Hepatocyte (in vitro differentiated cells): ENCODE data around the gene SOX14. TPM values are rescaled to one million over a fixed set of nuclear protein-coding genes. Genes with fewer than 3 reads are reported as not detected.

Experiments
- DNase-seq: peaks from one replicate; pipeline ENCODE4 v3.0.0-alpha.2; 2016; ENCODE audit warnings: low spot score
- H2AFZ ChIP-seq: fragments of 200-600 bp; sonication (generic); 2 replicates; pipeline ENCODE4 v1.6.0; 2016; ENCODE audit warnings: antibody characterized with exemption, mild to moderate bottlenecking
- H3K27ac ChIP-seq: fragments of 200-600 bp; sonication (generic); 2 replicates; pipeline ENCODE4 v1.5.1; 2016; ENCODE audit warnings: mild to moderate bottlenecking
- H3K27me3 ChIP-seq: fragments of 200-600 bp; sonication (generic); 2 replicates; pipeline ENCODE4 v1.6.1; 2016
- H3K36me3 ChIP-seq: fragments of 200-600 bp; sonication (generic); replicated peaks from 2 replicates; pipeline ENCODE4 v1.5.1; 2016; ENCODE audit warnings: low read depth; ENCODE audit not compliant: insufficient read depth
- H3K4me1 ChIP-seq: fragments of 200-600 bp; sonication (generic); 2 replicates; pipeline ENCODE4 v1.5.1; 2016; ENCODE audit warnings: mild to moderate bottlenecking, moderate library complexity; ENCODE audit not compliant: insufficient read depth
- H3K4me2 ChIP-seq: fragments of 200-600 bp; sonication (generic); 2 replicates; pipeline ENCODE4 v1.6.0; 2016
- H3K4me3 ChIP-seq: fragments of 200-600 bp; sonication (generic); 2 replicates; pipeline ENCODE4 v1.5.1; 2016; ENCODE audit warnings: mild to moderate bottlenecking
- H3K79me2 ChIP-seq: fragments of 200-600 bp; sonication (generic); 2 replicates; pipeline ENCODE4 v1.6.0; 2017; ENCODE audit warnings: mild to moderate bottlenecking
- H3K9me2 ChIP-seq: fragments of 200-600 bp; sonication (generic); replicated peaks from 2 replicates; pipeline ENCODE4 v1.6.0; 2017; ENCODE audit warnings: mild to moderate bottlenecking; ENCODE audit not compliant: insufficient read depth
- H3K9me3 ChIP-seq: fragments of 200-600 bp; sonication (generic); 2 replicates; pipeline ENCODE4 v1.5.1; 2016; ENCODE audit warnings: low read depth, mild to moderate bottlenecking
- H4K20me1 ChIP-seq: fragments of 200-600 bp; sonication (generic); 2 replicates; pipeline ENCODE4 v1.6.0; 2016; ENCODE audit warnings: mild to moderate bottlenecking; ENCODE audit not compliant: insufficient read depth, poor library complexity, severe bottlenecking
- EZH2 ChIP-seq: fragments of 200-600 bp; sonication (generic); IDR thresholded peaks from 2 replicates; pipeline ENCODE4 v1.6.1; 2016; ENCODE audit warnings: antibody characterized with exemption, mild to moderate bottlenecking, borderline replicate concordance
- EZH2phosphoT487 ChIP-seq: fragments of 200-600 bp; sonication (generic); IDR thresholded peaks from one replicate; pipeline ENCODE4 v1.6.1; 2018; ENCODE audit warnings: antibody characterized with exemption, mild to moderate bottlenecking, low read depth, moderate library complexity; ENCODE audit not compliant: unreplicated experiment, severe bottlenecking
- WGBS: methylation state at CpG from one replicate; pipeline ENCODE4 v1.1.6; 2016; ENCODE audit warnings: low lambda C conversion rate; ENCODE audit errors: missing lambda C conversion rate; 5-methylcytosine and 5-hydroxymethylcytosine counted together
- polyA plus RNA-seq: library from polyadenylated mRNA; unstranded; fragments of >200 nt; fragmentation: Nextera tagmentation; extraction: Ambion mirVana; gene quantifications from 2 replicates; pipeline ENCODE4 v1.2.1, GENCODE V29; 2016
- total RNA-seq: library from RNA; depleted of rRNA; stranded (reverse); fragments of >200 nt; gene quantifications from 2 replicates; pipeline ENCODE4 v1.2.3, GENCODE V29; 2014
- TF ChIP-seq, protein P1 (sequence below): fragments of 200-600 bp; sonication (generic); IDR thresholded peaks from 2 replicates; pipeline ENCODE4 v1.5.1; 2016; ENCODE audit warnings: antibody characterized with exemption, mild to moderate bottlenecking; ENCODE audit not compliant: poor library complexity

The SOX14 gene
- total and polyA plus RNA-seq, 2 experiments from 2014 or later, result 0.18 TPM; not detected in 1

DNA sequence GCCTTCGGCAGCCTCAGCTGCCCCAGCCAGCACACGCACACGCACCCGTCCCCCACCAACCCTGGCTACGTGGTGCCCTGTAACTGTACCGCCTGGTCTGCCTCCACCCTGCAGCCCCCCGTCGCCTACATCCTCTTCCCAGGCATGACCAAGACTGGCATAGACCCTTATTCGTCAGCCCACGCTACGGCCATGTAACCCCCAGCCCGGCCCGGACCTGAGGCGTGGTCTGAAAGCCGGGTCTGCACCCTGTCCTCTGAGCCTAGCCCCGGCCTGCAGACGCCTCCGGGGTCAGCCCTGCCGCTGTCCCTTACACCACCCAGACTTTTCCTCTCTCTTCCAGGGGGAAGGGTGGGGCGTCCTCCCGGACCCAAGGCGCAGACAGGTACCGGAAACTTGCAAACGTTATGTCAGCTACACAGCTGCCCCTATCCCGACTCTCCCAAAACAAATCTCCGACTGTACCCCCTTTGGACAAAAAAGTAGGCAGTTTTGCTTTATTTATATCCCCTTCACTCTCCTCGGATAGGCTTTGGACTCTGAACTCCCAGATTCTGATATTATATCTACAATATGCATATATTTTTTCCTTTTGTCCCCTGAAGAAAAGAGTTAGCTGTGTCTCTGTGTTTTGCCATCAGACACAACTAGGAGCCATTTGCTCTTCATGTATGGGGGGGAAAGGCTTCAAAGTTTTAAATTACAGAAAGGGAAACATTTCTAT lies 1.4 kb downstream of the SOX14 start:
- DNase-seq, result no peak
- no peak overlapping the region for H2AFZ ChIP-seq
- H3K4me1 ChIP-seq, result peaks cover 24% of the 10 kb centered on the region
- 4% methylated on average over 27 of the region's 27 CpGs for WGBS
- H3K4me3 ChIP-seq, result no peak overlapping the region
- H3K9me2 ChIP-seq, result no peaks in the 10 kb centered on the region
- H4K20me1 ChIP-seq, result no peaks in the 10 kb centered on the region
- H3K79me2 ChIP-seq, result no peaks in the 10 kb centered on the region
- no peaks in the 10 kb centered on the region for H3K36me3 ChIP-seq
- no peaks in the 10 kb centered on the region for H3K9me3 ChIP-seq
- no peak overlapping the region for H3K27ac ChIP-seq
- peaks cover 100% of the 10 kb centered on the region for H3K27me3 ChIP-seq
- H3K4me2 ChIP-seq, result no peak overlapping the region
- TF ChIP-seq EZH2 (no peak), EZH2phosphoT487 (no peak)
- TF ChIP-seq, protein P1, sequence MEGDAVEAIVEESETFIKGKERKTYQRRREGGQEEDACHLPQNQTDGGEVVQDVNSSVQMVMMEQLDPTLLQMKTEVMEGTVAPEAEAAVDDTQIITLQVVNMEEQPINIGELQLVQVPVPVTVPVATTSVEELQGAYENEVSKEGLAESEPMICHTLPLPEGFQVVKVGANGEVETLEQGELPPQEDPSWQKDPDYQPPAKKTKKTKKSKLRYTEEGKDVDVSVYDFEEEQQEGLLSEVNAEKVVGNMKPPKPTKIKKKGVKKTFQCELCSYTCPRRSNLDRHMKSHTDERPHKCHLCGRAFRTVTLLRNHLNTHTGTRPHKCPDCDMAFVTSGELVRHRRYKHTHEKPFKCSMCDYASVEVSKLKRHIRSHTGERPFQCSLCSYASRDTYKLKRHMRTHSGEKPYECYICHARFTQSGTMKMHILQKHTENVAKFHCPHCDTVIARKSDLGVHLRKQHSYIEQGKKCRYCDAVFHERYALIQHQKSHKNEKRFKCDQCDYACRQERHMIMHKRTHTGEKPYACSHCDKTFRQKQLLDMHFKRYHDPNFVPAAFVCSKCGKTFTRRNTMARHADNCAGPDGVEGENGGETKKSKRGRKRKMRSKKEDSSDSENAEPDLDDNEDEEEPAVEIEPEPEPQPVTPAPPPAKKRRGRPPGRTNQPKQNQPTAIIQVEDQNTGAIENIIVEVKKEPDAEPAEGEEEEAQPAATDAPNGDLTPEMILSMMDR, result no peak

DNA sequence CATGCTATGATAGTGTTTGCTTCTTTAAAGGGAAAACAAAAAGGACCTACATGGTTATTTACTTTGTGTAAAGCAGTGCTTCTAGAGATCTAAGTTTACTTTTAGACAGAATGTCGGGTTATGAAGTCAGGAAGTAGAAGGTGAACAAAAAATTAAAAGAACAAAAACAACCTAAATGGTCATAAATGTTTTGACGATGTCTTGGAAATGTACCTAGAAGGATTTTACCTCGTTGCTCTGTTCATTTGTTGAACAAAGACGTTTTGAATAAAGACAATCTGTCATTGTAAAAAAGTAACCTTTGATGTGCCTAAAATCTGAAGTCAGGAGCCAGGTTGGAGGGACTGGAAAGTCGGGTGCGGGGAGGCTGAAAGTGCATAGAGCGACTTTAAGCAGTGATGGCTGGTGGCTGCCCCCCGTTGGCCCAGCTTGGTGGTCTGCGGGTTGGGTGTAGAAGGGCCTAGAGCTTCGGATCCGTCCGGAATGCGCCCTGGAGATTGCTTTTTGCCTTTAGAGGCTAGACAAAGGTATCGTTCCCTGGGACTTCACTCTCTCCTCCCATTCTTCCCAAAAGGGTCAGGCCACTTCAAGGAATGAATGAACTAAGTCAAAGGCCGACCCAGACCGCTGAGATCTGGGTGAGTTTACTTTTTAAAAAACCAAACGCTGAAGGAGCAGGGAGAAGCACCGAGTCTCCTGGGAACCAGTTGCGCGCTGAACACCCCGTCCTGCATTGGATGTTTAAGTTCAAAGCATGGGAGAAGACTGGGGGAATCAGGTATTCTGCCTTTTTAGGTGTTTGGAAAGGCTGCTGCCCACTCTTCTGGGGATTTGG lies 2.1 kb downstream of the SOX14 start:
- H3K4me1 ChIP-seq, result peaks cover 31% of the 10 kb centered on the region
- no peaks in the 10 kb centered on the region for H4K20me1 ChIP-seq
- peaks cover 100% of the 10 kb centered on the region for H3K27me3 ChIP-seq
- TF ChIP-seq, protein P1, result no peak
- TF ChIP-seq EZH2phosphoT487, result peak; percentile 95
- peak; percentile 86 for TF ChIP-seq EZH2
- H3K36me3 ChIP-seq, result no peaks in the 10 kb centered on the region
- no peak overlapping the region for H2AFZ ChIP-seq
- no peak overlapping the region for H3K4me3 ChIP-seq
- H3K9me2 ChIP-seq, result no peaks in the 10 kb centered on the region
- no peaks in the 10 kb centered on the region for H3K9me3 ChIP-seq
- DNase-seq, result no peak
- no peaks in the 10 kb centered on the region for H3K79me2 ChIP-seq
- 3% methylated on average over 21 of the region's 21 CpGs for WGBS
- H3K27ac ChIP-seq, result no peak overlapping the region
- no peak overlapping the region for H3K4me2 ChIP-seq

DNA sequence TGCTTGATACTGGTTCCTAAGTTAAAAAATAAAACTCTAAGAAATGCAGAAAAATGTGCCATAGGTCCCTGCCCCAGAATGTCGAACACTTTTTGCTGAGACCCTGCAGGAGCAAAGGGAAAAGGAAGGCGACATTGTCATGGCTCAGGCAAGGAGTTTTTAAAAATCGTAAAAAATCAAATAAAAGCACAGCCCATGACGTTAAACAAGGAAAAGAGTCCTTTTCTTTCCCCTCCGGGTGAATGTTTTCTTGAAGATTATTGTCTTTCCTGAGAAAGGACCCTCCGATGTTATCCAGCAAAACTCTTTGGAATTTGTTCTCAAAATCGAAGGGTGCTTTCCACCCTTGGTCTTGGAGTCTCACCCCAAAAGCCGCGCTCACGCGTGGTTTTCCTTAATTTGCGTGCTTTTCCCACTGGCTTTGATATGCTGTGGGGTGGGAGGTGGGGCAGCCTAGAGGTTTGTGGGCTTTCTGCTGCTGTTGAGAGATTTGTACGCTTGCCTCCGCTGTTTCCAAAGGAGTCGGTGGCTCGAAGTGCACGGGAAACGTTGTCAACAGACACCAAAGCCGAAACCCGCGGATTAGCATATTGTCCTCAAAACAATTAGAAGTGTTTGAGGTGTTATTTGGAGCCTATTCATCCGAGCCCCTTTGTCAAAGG lies 2.9 kb downstream of the SOX14 start:
- no peak overlapping the region for H3K27ac ChIP-seq
- DNase-seq, result no peak
- peaks cover 100% of the 10 kb centered on the region for H3K27me3 ChIP-seq
- no peak overlapping the region for H3K4me3 ChIP-seq
- H2AFZ ChIP-seq, result no peak overlapping the region
- no peaks in the 10 kb centered on the region for H3K79me2 ChIP-seq
- H3K4me1 ChIP-seq, result peaks cover 38% of the 10 kb centered on the region
- H3K9me3 ChIP-seq, result no peaks in the 10 kb centered on the region
- 3% methylated on average over 22 of the region's 22 CpGs for WGBS
- TF ChIP-seq EZH2phosphoT487, result peak; percentile 30
- peak; percentile 94 for TF ChIP-seq EZH2
- TF ChIP-seq, protein P1, result no peak
- no peaks in the 10 kb centered on the region for H4K20me1 ChIP-seq
- no peaks in the 10 kb centered on the region for H3K9me2 ChIP-seq
- no peaks in the 10 kb centered on the region for H3K36me3 ChIP-seq
- H3K4me2 ChIP-seq, result peak overlapping the region; percentile 89
